HepG2 (cell line): ENCODE data around the gene MRPS35. TPM values are rescaled to one million over a fixed set of nuclear protein-coding genes. Genes with fewer than 3 reads are reported as not detected.

ENCODE experiments used
- ATAC-seq: fragments of 200-7000 bp; cut with Tn5 transposase; 3 replicates; pipeline ENCODE4 v1.9.1; 2020; ENCODE audit warnings: mild to moderate bottlenecking, moderate library complexity
- BruUV-seq: library from RNA; stranded (reverse); fragments of 400-500 nt; replicated peaks from 2 replicates; lab custom pipeline; 2021; lab: Mats Ljungman, UMichigan
- CTCF ChIA-PET: fragments of 300-600 bp; formaldehyde crosslinking; extraction: SDS; loops from one replicate; lab custom pipeline; 2021; ENCODE audit warnings: low total read pairs, inconsistent platforms, low intra/inter-chr PET ratio; lab: Yijun Ruan, JAX
- POLR2A ChIA-PET: fragments of 350-600 bp; sonication (Branson Sonifier 250); formaldehyde crosslinking; loops from one replicate; lab custom pipeline; 2020; ENCODE audit warnings: antibody characterized with exemption, inconsistent platforms; lab: Yijun Ruan, JAX
- DNase-seq: peaks from one replicate; pipeline ENCODE4 v3.0.0-alpha.2; 2015; ENCODE audit warnings: low spot score
- FAIRE-seq: peaks from 3 replicates; lab custom pipeline; 2011; peaks lifted over from hg19 to GRCh38; lab: Jason Lieb, UNC
- H2AFZ ChIP-seq: one replicate; pipeline ENCODE4 v1.6.1; 2011; ENCODE audit warnings: low read length, inconsistent platforms
- H3K27ac ChIP-seq: fragments of 300-600 bp; 3 replicates; pipeline ENCODE4 v1.8.0; 2011; ENCODE audit warnings: mixed run types, mild to moderate bottlenecking, mixed read lengths, low read length, inconsistent platforms; ENCODE audit not compliant: insufficient read depth; ENCODE audit errors: extremely low read length
- H3K27me3 ChIP-seq, 2 experiments: fragments of 200-600 bp in 1 of 2; 2 replicates in 1 of 2; 3 replicates in 1 of 2; pipeline versions ENCODE4 v1.6.0 to v1.8.0; 2011; ENCODE audit warnings: low read length in 2 of 2, mild to moderate bottlenecking in 2 of 2, moderate library complexity in 2 of 2, inconsistent platforms in 1 of 2; ENCODE audit not compliant: insufficient read depth in 2 of 2, control insufficient read depth in 1 of 2
- H3K36me3 ChIP-seq, 2 experiments: fragments of 200-600 bp in 1 of 2; replicated peaks in 1 of 2; 2 replicates in 1 of 2; 3 replicates in 1 of 2; pipeline versions ENCODE4 v1.5.1 to v1.8.0; 2011; ENCODE audit warnings: low read length in 2 of 2, inconsistent platforms in 1 of 2; ENCODE audit not compliant: insufficient read depth in 2 of 2, control insufficient read depth in 1 of 2
- H3K4me1 ChIP-seq: 2 replicates; pipeline ENCODE4 v1.5.1; 2012; ENCODE audit warnings: low read length, inconsistent platforms; ENCODE audit not compliant: insufficient read depth
- H3K4me2 ChIP-seq: 2 replicates; pipeline ENCODE4 v1.6.0; 2011; ENCODE audit warnings: low read depth, low read length, inconsistent platforms
- H3K4me3 ChIP-seq, 3 experiments: fragments of 200-600 bp in 1 of 3; sonication (generic), shearing (Covaris generic) in 1 of 3; replicated peaks in 1 of 3; 2 replicates each; pipeline ENCODE4 v1.5.1; 2011 to 2016; ENCODE audit warnings: low read length in 3 of 3, inconsistent platforms in 2 of 3, low read depth in 2 of 3, mild to moderate bottlenecking in 2 of 3, control low read depth in 1 of 3, mixed read lengths in 1 of 3; ENCODE audit not compliant: insufficient read depth in 1 of 3
- H3K79me2 ChIP-seq: one replicate; pipeline ENCODE4 v1.6.1; 2011; ENCODE audit warnings: low read length, inconsistent platforms; ENCODE audit not compliant: insufficient read depth
- H3K9ac ChIP-seq: 2 replicates; pipeline ENCODE4 v1.6.0; 2011; ENCODE audit warnings: mild to moderate bottlenecking, low read depth, low read length, inconsistent platforms; ENCODE audit not compliant: insufficient read depth
- H3K9me3 ChIP-seq: 2 replicates; pipeline ENCODE4 v1.5.1; 2012; ENCODE audit warnings: mild to moderate bottlenecking, low read length
- H4K20me1 ChIP-seq: 2 replicates; pipeline ENCODE4 v1.6.0; 2011; ENCODE audit warnings: inconsistent platforms, mild to moderate bottlenecking, low read length, moderate library complexity; ENCODE audit not compliant: insufficient read depth
- ARID5B ChIP-seq: IDR thresholded peaks from 2 replicates; pipeline ENCODE4 v1.4.0; 2020; ENCODE audit warnings: mild to moderate bottlenecking, missing genetic modification reagents
- HDAC1 ChIP-seq: sonication (generic); formaldehyde crosslinking; IDR thresholded peaks from 2 replicates; pipeline ENCODE4 v1.5.1; 2020; ENCODE audit warnings: mild to moderate bottlenecking, missing genetic modification reagents
- IKZF5 ChIP-seq: IDR thresholded peaks from 2 replicates; pipeline ENCODE4 v1.6.1; 2018; ENCODE audit warnings: missing genetic modification reagents, mild to moderate bottlenecking, missing compliant biosample characterization
- MAX ChIP-seq: IDR thresholded peaks from 2 replicates; pipeline ENCODE4 v1.6.1; 2012; ENCODE audit warnings: inconsistent platforms
- MLX ChIP-seq: IDR thresholded peaks from 2 replicates; pipeline ENCODE4 v1.6.1; 2016
- PAXIP1 ChIP-seq: sonication (generic); formaldehyde crosslinking; conservative IDR thresholded peaks from 2 replicates; pipeline ENCODE4 v1.4.0; 2020; ENCODE audit warnings: mild to moderate bottlenecking, missing genetic modification reagents, moderate library complexity
- ZBTB3 ChIP-seq: sonication (generic); formaldehyde crosslinking; IDR thresholded peaks from 2 replicates; pipeline ENCODE4 v1.4.0; 2020; ENCODE audit warnings: low read depth, mild to moderate bottlenecking, moderate library complexity, missing genetic modification reagents, borderline replicate concordance
- ZNF121 ChIP-seq: sonication (generic); formaldehyde crosslinking; IDR thresholded peaks from 2 replicates; pipeline ENCODE4 v1.5.0; 2020; ENCODE audit warnings: mild to moderate bottlenecking, missing genetic modification reagents
- ZNF251 ChIP-seq: sonication (generic); formaldehyde crosslinking; IDR thresholded peaks from 2 replicates; pipeline ENCODE4 v1.9.0; 2021; ENCODE audit warnings: mild to moderate bottlenecking, missing genetic modification reagents
- ZNF800 ChIP-seq: sonication (generic); formaldehyde crosslinking; IDR thresholded peaks from 2 replicates; pipeline ENCODE4 v1.4.0; 2020; ENCODE audit warnings: missing genetic modification reagents
- WGBS: methylation state at CpG from one replicate; pipeline ENCODE4 v1.1.6; 2017; ENCODE audit warnings: low lambda C conversion rate; 5-methylcytosine and 5-hydroxymethylcytosine counted together
- in situ Hi-C: cut with HindIII; loops from 2 replicates; pipeline ENCODE4 v1.10.0; 2017; ENCODE audit warnings: low pct_unique_long_range_greater_than_20kb; ENCODE audit not compliant: extremely low pct_ligation_motif_present
- intact Hi-C: fragments of 100-400 bp; cut with micrococcal nuclease; formaldehyde crosslinking; loops from one replicate; pipeline ENCODE4 v1.10.0; 2022; ENCODE audit not compliant: unreplicated experiment
- polyA plus RNA-seq, 8 experiments: library from polyadenylated mRNA; depleted of rRNA in 3 of 8; stranded (reverse) in 7 of 8; unstranded in 1 of 8; fragments of >200 nt; fragmentation: Illumina TruSeq in 4 of 8; extraction: Trizol in 4 of 8; gene quantifications; 2 replicates each; pipeline versions ENCODE4 v1.2.1 to v1.2.3, GENCODE V29; 2011 to 2016; ENCODE audit warnings: low read depth in 4 of 8, missing spikeins in 1 of 8, mixed read lengths in 1 of 8; ENCODE audit not compliant: insufficient read depth in 1 of 8
- total RNA-seq, 5 experiments: library from RNA; depleted of rRNA; stranded (reverse); fragments of >200 nt; fragmentation: Illumina TruSeq; extraction: Trizol; gene quantifications; 2 replicates each; pipeline ENCODE4 v1.2.3, GENCODE V29; 2016; ENCODE audit warnings: low read depth in 1 of 5

The MRPS35 gene
- total and polyA plus RNA-seq, 2 of the 13 experiments (the other 11 are each of a cell fraction or from before 2014, with no cell fraction given) = 63.4 to 104 TPM

GRCh38 chr12:27779920-27780611, 69.4 kb downstream of the MRPS35 start, which contains the start of the genes KLHL42 and MANSC4:
Gene KLHL42 (plus strand): TSS chr12:27780233. CDS start chr12:27780331, 98 bp downstream.
Gene MANSC4 (minus strand): TSS chr12:27780236. CDS start chr12:27771276, 8,960 bp downstream.
- peak within 1 kb of the TSS; percentile 86 to 91 (median 89) for H3K4me3 ChIP-seq
- no peaks in the 10 kb centered on the region for H3K27me3 ChIP-seq
- H3K9me3 ChIP-seq = no peaks in the 10 kb centered on the region
- H3K4me2 ChIP-seq = peak within 1 kb of the TSS; percentile 94
- H3K36me3 ChIP-seq = no peaks in the 10 kb centered on the region; a peak in 1 of 5 replicates
- ATAC-seq (peak; percentile 88), DNase-seq (peak; percentile 30), FAIRE-seq (no peak)
- intact Hi-C loops (no loop called here), in situ Hi-C loops (no loop called here)
- ChIA-PET POLR2A (interaction anchor here (0.9 to 1.6 kb wide), 8 partner anchors 8 to 184 kb away, joined by 3 to 4 read pairs (median 3); no protein-coding TSS in a partner anchor), CTCF (no interaction called here)
- peaks cover 24% of the 10 kb centered on the region for H3K79me2 ChIP-seq
- peaks cover 34% of the 10 kb centered on the region for H3K4me1 ChIP-seq
- peak within 1 kb of the TSS; percentile 86 for H3K27ac ChIP-seq
- no peaks in the 10 kb centered on the region for H4K20me1 ChIP-seq
- WGBS = 0% methylated on average over 1 of the region's 92 CpGs
- no TSS peak for BruUV-seq
- peak within 1 kb of the TSS; percentile 76 for H2AFZ ChIP-seq
- peak within 1 kb of the TSS; percentile 82 for H3K9ac ChIP-seq
- TF ChIP-seq ZBTB3 (no peak), IKZF5 (CRISPR knock-in tag) (no peak), ZNF251 (CRISPR knock-in tag) (no peak), PAXIP1 (CRISPR knock-in tag) (no peak), HDAC1 (CRISPR knock-in tag) (no peak; the same call in 1 of the 2 replicates), MAX (peak; percentile 69), ZNF121 (CRISPR knock-in tag) (no peak), ARID5B (CRISPR knock-in tag) (no peak), ZNF800 (CRISPR knock-in tag) (peak; percentile 84; the same call in 1 of the 2 replicates), MLX (CRISPR knock-in tag) (no peak)
